A549 treated with AZD2906 at 1 μM for 4 hours (cell line): Measurements from ENCODE around the gene RAB20. TPM values are rescaled to one million over a fixed set of nuclear protein-coding genes. Genes with fewer than 3 reads are reported as not detected.

Experiments
- total RNA-seq: library from RNA; stranded (reverse); fragments of 200-300 nt; extraction: Qiagen RNA extraction; gene quantifications from 5 replicates; pipeline ENCODE4 v1.2.3, GENCODE V29; 2022

Gene RAB20, protein sequence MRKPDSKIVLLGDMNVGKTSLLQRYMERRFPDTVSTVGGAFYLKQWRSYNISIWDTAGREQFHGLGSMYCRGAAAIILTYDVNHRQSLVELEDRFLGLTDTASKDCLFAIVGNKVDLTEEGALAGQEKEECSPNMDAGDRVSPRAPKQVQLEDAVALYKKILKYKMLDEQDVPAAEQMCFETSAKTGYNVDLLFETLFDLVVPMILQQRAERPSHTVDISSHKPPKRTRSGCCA
- 2.1 to 2.5 TPM (median 2.3 TPM) in 5 replicates for total RNA-seq

DNA sequence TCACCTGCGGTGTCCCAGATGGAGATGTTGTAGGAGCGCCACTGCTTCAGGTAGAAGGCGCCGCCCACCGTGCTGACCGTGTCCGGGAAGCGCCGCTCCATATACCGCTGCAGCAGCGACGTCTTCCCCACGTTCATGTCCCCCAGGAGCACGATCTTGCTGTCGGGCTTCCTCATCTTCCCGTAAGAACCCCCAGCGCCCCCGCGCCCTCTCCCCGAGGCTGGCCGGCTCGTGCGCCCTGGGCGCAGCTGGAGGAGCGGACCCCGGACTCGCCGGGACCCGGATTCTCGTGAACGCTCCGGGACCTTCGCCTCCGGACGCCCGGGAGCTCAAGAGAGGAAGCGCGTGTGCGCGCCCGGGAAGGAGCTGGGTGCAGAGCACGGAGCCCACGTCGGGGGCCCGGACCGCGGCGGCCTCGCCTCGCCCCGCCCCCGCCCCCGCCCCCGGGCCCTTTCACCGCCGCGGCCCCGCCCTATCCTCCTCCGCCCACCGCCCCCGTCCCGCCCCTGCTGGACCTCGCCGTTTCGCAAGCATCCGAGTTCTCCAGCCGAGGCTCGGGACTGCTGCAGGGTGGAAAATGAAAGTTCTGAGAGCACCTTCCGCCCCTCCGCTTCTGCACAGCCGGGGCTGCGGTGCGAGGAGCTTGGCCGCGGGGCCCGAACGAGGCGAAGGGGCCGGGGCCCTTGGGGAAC is at the start of gene RAB20:
Gene RAB20 (minus strand): TSS at position 379 of the 692 bp plus-strand sequence. CDS start 203 bp downstream, at position 176.

Other genes starting within 250 kb of the RAB20 start
- gene NAXD, start 53.8 kb upstream of the RAB20 start, total RNA-seq: 15.3 to 18.6 TPM (median 17.7 TPM) in 5 replicates
- gene CARS2, start 144.4 kb upstream of the RAB20 start, total RNA-seq: 48.9 to 60.4 TPM (median 53.5 TPM) in 5 replicates
- gene ING1, start 152.0 kb upstream of the RAB20 start, total RNA-seq: 9.2 to 10.9 TPM (median 10.7 TPM) in 5 replicates